CD8-positive, alpha-beta memory T cell (primary cell): ENCODE data around the gene ADAT3. TPM values are rescaled to one million over a fixed set of nuclear protein-coding genes. Genes with fewer than 3 reads are reported as not detected.
A peak's percentile ranks its signal among the peaks of the same experiment; 100 is the strongest.

Source experiments
- CTCF ChIA-PET: fragments of 350-600 bp; sonication (Branson Sonifier 250); formaldehyde crosslinking; loops from one replicate; lab custom pipeline; 2021; ENCODE audit warnings: antibody characterized with exemption; lab: Charles Lee
- POLR2A ChIA-PET: fragments of 350-600 bp; sonication (Branson Sonifier 250); formaldehyde crosslinking; loops from one replicate; lab custom pipeline; 2021; ENCODE audit warnings: antibody characterized with exemption; lab: Charles Lee
- DNase-seq, 5 donors: peaks; one replicate each; pipeline versions ENCODE4 v3.0.0 to v3.0.0-alpha.2; 2020 to 2022; ENCODE audit warnings: mixed read lengths in 1 of 5
- H3K27ac ChIP-seq: one replicate; pipeline ENCODE4 v1.7.0; 2013; ENCODE audit warnings: low read depth, mild to moderate bottlenecking, low read length, moderate library complexity
- H3K27me3 ChIP-seq: 2 replicates; pipeline ENCODE4 v1.7.0; 2013; ENCODE audit warnings: low read length, mild to moderate bottlenecking; ENCODE audit not compliant: insufficient read depth, poor library complexity, severe bottlenecking
- H3K36me3 ChIP-seq: 2 replicates; pipeline ENCODE4 v1.7.0; 2013; ENCODE audit warnings: mild to moderate bottlenecking, low read length, moderate library complexity; ENCODE audit not compliant: insufficient read depth
- H3K4me1 ChIP-seq: 2 replicates; pipeline ENCODE4 v1.7.0; 2013; ENCODE audit warnings: mild to moderate bottlenecking, low read length, moderate library complexity; ENCODE audit not compliant: insufficient read depth
- H3K4me3 ChIP-seq: 2 replicates; pipeline ENCODE4 v1.7.0; 2013; ENCODE audit warnings: mild to moderate bottlenecking, low read length
- H3K9me3 ChIP-seq: 2 replicates; pipeline ENCODE4 v1.7.0; 2013; ENCODE audit warnings: mild to moderate bottlenecking, low read length
- H3K27ac Mint-ChIP-seq, 8 donors: one replicate each; pipeline ENCODE4 v1.8.0; 2020 to 2021; ENCODE audit warnings: mixed read lengths in 8 of 8, mild to moderate bottlenecking in 6 of 8, inconsistent platforms in 3 of 8, moderate library complexity in 3 of 8
- H3K27me3 Mint-ChIP-seq, 2 donors: one replicate each; pipeline ENCODE4 v1.8.0; 2020 to 2021; ENCODE audit warnings: mixed read lengths in 2 of 2, mild to moderate bottlenecking in 1 of 2, moderate library complexity in 1 of 2
- H3K36me3 Mint-ChIP-seq, 3 donors: one replicate each; pipeline ENCODE4 v1.8.0; 2020 to 2021; ENCODE audit warnings: mixed read lengths in 3 of 3, inconsistent platforms in 1 of 3, mild to moderate bottlenecking in 1 of 3
- H3K4me1 Mint-ChIP-seq, 3 donors: one replicate each; pipeline ENCODE4 v1.8.0; 2020 to 2021; ENCODE audit warnings: mixed read lengths in 3 of 3, inconsistent platforms in 1 of 3, mild to moderate bottlenecking in 1 of 3
- H3K4me3 Mint-ChIP-seq, 7 donors: one replicate each; pipeline ENCODE4 v1.8.0; 2020 to 2021; ENCODE audit warnings: mixed read lengths in 7 of 7, mild to moderate bottlenecking in 6 of 7, moderate library complexity in 4 of 7, inconsistent platforms in 2 of 7
- H3K9me3 Mint-ChIP-seq, 5 donors: one replicate each; pipeline ENCODE4 v1.8.0; 2020 to 2022; ENCODE audit warnings: mixed read lengths in 5 of 5, mild to moderate bottlenecking in 3 of 5, moderate library complexity in 2 of 5, inconsistent platforms in 1 of 5
- polyA plus RNA-seq: library from polyadenylated mRNA; unstranded; fragments of 300-500 nt; fragmentation: Illumina TruSeq; gene quantifications from one replicate; pipeline ENCODE4 v1.2.3, GENCODE V29; 2021
- total RNA-seq, 2 experiments: library from RNA; stranded (reverse); gene quantifications; one replicate each; pipeline ENCODE4 v1.2.3, GENCODE V29; 2021

The ADAT3 gene
- total and polyA plus RNA-seq, 3 experiments from 2014 or later = 4.6 to 6.6 (median 6.3) TPM

- Mint-ChIP-seq H3K36me3 (peaks cover 0 to 39% (median 0%) of the 10 kb centered on the region in 3 donors), H3K27ac (no peak overlapping the region), H3K9me3 (no peaks in the 10 kb centered on the region), H3K4me1 (peaks cover 0 to 1% (median 0%) of the 10 kb centered on the region in 3 donors), H3K27me3 (no peaks in the 10 kb centered on the region), H3K4me3 (no peak overlapping the region)
- ChIA-PET POLR2A (interaction anchor here (0.7 kb wide), 1 partner anchor 73 kb away, joined by 6 read pairs; no protein-coding TSS in a partner anchor), CTCF (no interaction called here)
- Histone ChIP-seq H3K27ac (no peak overlapping the region), H3K4me1 (no peaks in the 10 kb centered on the region), H3K27me3 (no peaks in the 10 kb centered on the region), H3K9me3 (no peaks in the 10 kb centered on the region), H3K36me3 (no peaks in the 10 kb centered on the region), H3K4me3 (no peak overlapping the region)
- no peak for DNase-seq
These were observed 12.7 kb downstream of the ADAT3 start for GRCh38 chr19:1917926-1918325.

- no peak overlapping the region for H3K27ac Mint-ChIP-seq
- no peak for DNase-seq
- no peaks in the 10 kb centered on the region for H3K27me3 Mint-ChIP-seq
- H3K36me3 Mint-ChIP-seq = peaks cover 0 to 38% (median 0%) of the 10 kb centered on the region in 3 donors
- ChIA-PET CTCF (interaction anchor here (1.6 kb wide), 1 partner anchor 10 kb away, joined by 3 read pairs; no protein-coding TSS in a partner anchor), POLR2A (no interaction called here)
- H3K4me1 ChIP-seq = no peaks in the 10 kb centered on the region
- peaks cover 0 to 1% (median 0%) of the 10 kb centered on the region in 3 donors for H3K4me1 Mint-ChIP-seq
- no peak overlapping the region for H3K4me3 ChIP-seq
- no peaks in the 10 kb centered on the region for H3K9me3 Mint-ChIP-seq
- no peak overlapping the region for H3K4me3 Mint-ChIP-seq
- no peak overlapping the region for H3K27ac ChIP-seq
- H3K36me3 ChIP-seq = no peaks in the 10 kb centered on the region
- H3K9me3 ChIP-seq = no peaks in the 10 kb centered on the region
- H3K27me3 ChIP-seq = no peaks in the 10 kb centered on the region
These were observed 13.8 kb downstream of the ADAT3 start for GRCh38 chr19:1918975-1919374.

- DNase-seq = no peak
- no peaks in the 10 kb centered on the region for H3K27me3 Mint-ChIP-seq
- Histone ChIP-seq H3K4me3 (no peak overlapping the region), H3K27ac (no peak overlapping the region), H3K36me3 (no peaks in the 10 kb centered on the region), H3K27me3 (no peaks in the 10 kb centered on the region), H3K4me1 (no peaks in the 10 kb centered on the region), H3K9me3 (no peaks in the 10 kb centered on the region)
- no peaks in the 10 kb centered on the region for H3K9me3 Mint-ChIP-seq
- POLR2A ChIA-PET = no interaction called here
- H3K4me3 Mint-ChIP-seq = no peak overlapping the region
- peaks cover 0 to 43% (median 0%) of the 10 kb centered on the region in 3 donors for H3K36me3 Mint-ChIP-seq
- peaks cover 0 to 1% (median 0%) of the 10 kb centered on the region in 3 donors for H3K4me1 Mint-ChIP-seq
- no peak overlapping the region for H3K27ac Mint-ChIP-seq
- CTCF ChIA-PET = no interaction called here
These were observed 15.4 kb downstream of the ADAT3 start for GRCh38 chr19:1920644-1921043.

- peak overlapping the region in 1 of 8 donors; percentile 44 for H3K27ac Mint-ChIP-seq
- H3K36me3 ChIP-seq = no peaks in the 10 kb centered on the region
These were observed 16.1 kb downstream of the ADAT3 start for GRCh38 chr19:1921326-1921725.

GRCh38 chr19:1921825-1922224, 16.6 kb downstream of the ADAT3 start:
- CTCF ChIA-PET = no interaction called here
- no peaks in the 10 kb centered on the region for H3K27me3 Mint-ChIP-seq
- H3K27ac Mint-ChIP-seq = peak overlapping the region in 2 of 8 donors; percentile 44 to 54
- POLR2A ChIA-PET = no interaction called here
- DNase-seq = no peak
- no peaks in the 10 kb centered on the region for H3K9me3 ChIP-seq
- H3K4me3 Mint-ChIP-seq = no peak overlapping the region
- H3K4me3 ChIP-seq = no peak overlapping the region
- H3K4me1 ChIP-seq = no peaks in the 10 kb centered on the region
- peaks cover 0 to 43% (median 0%) of the 10 kb centered on the region in 3 donors for H3K36me3 Mint-ChIP-seq
- no peaks in the 10 kb centered on the region for H3K27me3 ChIP-seq
- H3K36me3 ChIP-seq = no peaks in the 10 kb centered on the region
- no peaks in the 10 kb centered on the region for H3K9me3 Mint-ChIP-seq
- H3K4me1 Mint-ChIP-seq = peaks cover 0 to 1% (median 0%) of the 10 kb centered on the region in 3 donors
- H3K27ac ChIP-seq = no peak overlapping the region

More at GRCh38 chr19:1921326-1921725, 16.1 kb downstream of the ADAT3 start:
- POLR2A ChIA-PET = no interaction called here
- H3K9me3 Mint-ChIP-seq = no peaks in the 10 kb centered on the region
- H3K36me3 Mint-ChIP-seq = peaks cover 0 to 43% (median 0%) of the 10 kb centered on the region in 3 donors
- H3K4me3 ChIP-seq = no peak overlapping the region
- peaks cover 0 to 1% (median 0%) of the 10 kb centered on the region in 3 donors for H3K4me1 Mint-ChIP-seq
- H3K9me3 ChIP-seq = no peaks in the 10 kb centered on the region
- H3K27me3 ChIP-seq = no peaks in the 10 kb centered on the region
- no peaks in the 10 kb centered on the region for H3K4me1 ChIP-seq
- no peak overlapping the region for H3K27ac ChIP-seq
- H3K27me3 Mint-ChIP-seq = no peaks in the 10 kb centered on the region
- CTCF ChIA-PET = no interaction called here
- H3K4me3 Mint-ChIP-seq = no peak overlapping the region
- DNase-seq = no peak

GRCh38 chr19:1922803-1923202, 17.6 kb downstream of the ADAT3 start:
- Mint-ChIP-seq H3K36me3 (peaks cover 0 to 38% (median 0%) of the 10 kb centered on the region in 3 donors), H3K4me3 (no peak overlapping the region), H3K27ac (no peak overlapping the region), H3K27me3 (no peaks in the 10 kb centered on the region), H3K9me3 (no peaks in the 10 kb centered on the region), H3K4me1 (peaks cover 4 to 5% (median 4%) of the 10 kb centered on the region in 3 donors)
- Histone ChIP-seq H3K4me1 (peaks cover 4% of the 10 kb centered on the region), H3K36me3 (no peaks in the 10 kb centered on the region), H3K27me3 (no peaks in the 10 kb centered on the region), H3K27ac (no peak overlapping the region), H3K9me3 (no peaks in the 10 kb centered on the region), H3K4me3 (no peak overlapping the region)
- ChIA-PET POLR2A (interaction anchor here (0.6 to 0.7 kb wide), 3 partner anchors 68 to 193 kb away, joined by 3 to 4 read pairs (median 4); no protein-coding TSS in a partner anchor), CTCF (no interaction called here)
- DNase-seq = no peak

- Mint-ChIP-seq H3K4me1 (peaks cover 7 to 10% (median 7%) of the 10 kb centered on the region in 3 donors), H3K27ac (no peak overlapping the region), H3K9me3 (no peaks in the 10 kb centered on the region), H3K4me3 (no peak overlapping the region), H3K36me3 (peaks cover 0 to 34% (median 0%) of the 10 kb centered on the region in 3 donors), H3K27me3 (no peaks in the 10 kb centered on the region)
- DNase-seq = no peak
- Histone ChIP-seq H3K4me3 (no peak overlapping the region), H3K27me3 (no peaks in the 10 kb centered on the region), H3K36me3 (no peaks in the 10 kb centered on the region), H3K9me3 (no peaks in the 10 kb centered on the region), H3K4me1 (peaks cover 6% of the 10 kb centered on the region), H3K27ac (no peak overlapping the region)
- ChIA-PET CTCF (interaction anchor here (0.6 kb wide), 1 partner anchor 580 kb away, joined by 3 read pairs; no protein-coding TSS in a partner anchor), POLR2A (interaction anchor here (0.6 to 0.7 kb wide), 3 partner anchors 68 to 193 kb away, joined by 3 to 4 read pairs (median 4); no protein-coding TSS in a partner anchor)
These were observed 18.1 kb downstream of the ADAT3 start for GRCh38 chr19:1923319-1923718.

GRCh38 chr19:1924320-1924961, 19.2 kb downstream of the ADAT3 start:
- Histone ChIP-seq H3K27me3 (no peaks in the 10 kb centered on the region), H3K27ac (no peak overlapping the region), H3K9me3 (no peaks in the 10 kb centered on the region), H3K4me1 (peaks cover 11% of the 10 kb centered on the region), H3K4me3 (no peak overlapping the region), H3K36me3 (no peaks in the 10 kb centered on the region)
- no peak for DNase-seq
- H3K36me3 Mint-ChIP-seq = peaks cover 0 to 25% (median 0%) of the 10 kb centered on the region in 3 donors
- CTCF ChIA-PET = no interaction called here
- peak overlapping the region in 1 of 8 donors; percentile 46 for H3K27ac Mint-ChIP-seq
- no peak overlapping the region for H3K4me3 Mint-ChIP-seq
- H3K27me3 Mint-ChIP-seq = no peaks in the 10 kb centered on the region
- no peaks in the 10 kb centered on the region for H3K9me3 Mint-ChIP-seq
- POLR2A ChIA-PET = no interaction called here
- H3K4me1 Mint-ChIP-seq = peaks cover 10 to 14% (median 12%) of the 10 kb centered on the region in 3 donors
